ENCODE results near the gene GRAPL.
"Not testable (repeated sequence)": the region's sequence is repeated elsewhere in the genome, so short reads cannot be mapped to it uniquely, and the experiment has no call there.

The GRAPL gene

DNA sequence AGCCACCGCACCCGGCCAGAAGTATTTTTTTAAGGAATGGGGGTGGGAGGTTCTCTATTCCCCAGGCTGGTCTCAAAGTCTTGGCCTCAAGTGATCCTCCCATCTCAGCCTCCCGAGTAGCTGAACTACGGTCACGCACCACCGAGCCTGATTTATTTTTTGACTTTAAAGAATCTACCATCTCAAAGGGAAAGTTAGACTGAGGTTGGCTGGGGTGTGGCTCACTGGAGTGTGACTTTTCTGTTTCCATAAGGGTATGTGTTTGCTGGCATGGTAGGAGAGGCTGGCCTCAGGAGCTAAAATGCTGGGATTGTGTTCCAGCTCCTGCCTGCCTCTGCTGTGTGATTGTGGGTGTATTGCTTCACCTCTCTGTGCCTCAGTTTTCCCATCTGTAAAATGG is 10.6 kb downstream of the GRAPL start:
- DNase-seq, result not testable (repeated sequence)

DNA sequence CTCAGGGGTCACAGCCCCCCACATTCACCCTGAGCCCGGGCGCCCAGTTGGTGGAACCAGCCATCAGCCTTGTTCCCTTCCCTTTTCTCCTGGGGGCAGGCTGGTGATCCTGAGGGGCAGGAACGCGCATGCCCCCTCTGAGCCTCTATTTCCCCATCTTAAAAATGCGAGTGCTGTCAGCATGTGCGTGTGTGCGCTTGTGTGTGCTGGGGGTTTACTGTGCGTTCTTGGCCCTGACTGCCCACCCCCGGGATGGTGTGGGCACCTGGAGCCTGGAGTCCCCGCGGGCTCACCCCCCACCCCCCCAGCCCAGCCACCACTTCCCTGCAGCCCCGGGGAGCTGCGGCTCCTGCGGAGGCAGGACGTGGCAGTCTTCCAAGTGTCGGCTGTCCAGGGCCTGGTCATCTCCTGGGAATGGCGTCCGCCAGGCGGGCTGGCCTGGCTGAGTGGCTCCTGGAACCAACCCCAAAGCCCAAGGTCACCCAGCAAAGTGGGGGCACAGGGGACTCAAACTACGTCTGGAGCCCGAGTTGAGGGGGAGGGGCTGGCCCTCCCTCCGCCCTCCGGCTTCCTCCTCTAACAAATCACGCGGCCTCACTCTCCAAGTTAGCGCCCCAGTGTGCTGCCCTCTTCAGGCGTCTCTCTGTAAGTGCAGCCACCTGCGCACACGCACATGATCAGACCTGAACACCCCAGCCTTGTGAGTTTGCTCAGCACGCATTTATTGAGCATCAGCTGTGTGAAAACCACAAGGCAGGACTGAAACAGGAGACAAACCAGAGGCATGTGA is 14.2 kb downstream of the GRAPL start:
- not testable (repeated sequence) for DNase-seq

- DNase-seq, result not testable (repeated sequence)
These were observed 15.0 kb downstream of the GRAPL start for GRCh38 chr17:19142419-19142818.

GRCh38 chr17:19143097-19143777 is 15.8 kb downstream of the GRAPL start:
- DNase-seq, result not testable (repeated sequence)

GRCh38 chr17:19144373-19144772 is 17.0 kb downstream of the GRAPL start:
- not testable (repeated sequence) for DNase-seq

- DNase-seq, result not testable (repeated sequence)
These were observed 18.1 kb downstream of the GRAPL start for GRCh38 chr17:19145471-19145870.

GRCh38 chr17:19150678-19151615 is 23.6 kb downstream of the GRAPL start:
- not testable (repeated sequence) for DNase-seq

DNA sequence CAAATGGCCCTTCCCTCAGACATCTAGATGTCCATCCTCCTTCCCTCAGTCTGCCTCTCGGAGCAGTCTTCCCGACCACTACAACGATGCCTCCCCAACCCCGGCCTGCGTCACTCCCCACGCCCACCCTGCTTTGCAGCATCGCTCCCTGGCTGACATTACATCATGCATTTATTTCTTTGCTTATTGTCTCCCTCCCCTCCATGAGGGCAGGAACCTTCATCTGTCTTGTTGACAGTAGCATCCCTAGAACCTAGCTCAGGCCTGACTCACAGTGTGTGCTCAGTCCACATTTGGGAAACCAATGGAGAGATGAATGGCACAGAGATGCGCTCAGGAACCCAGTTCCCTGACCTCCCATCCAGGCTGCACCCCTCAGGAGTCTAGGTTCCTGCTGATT is 30.2 kb downstream of the GRAPL start:
- not testable (repeated sequence) for DNase-seq

GRCh38 chr17:19158478-19158877 is 31.1 kb downstream of the GRAPL start:
- not testable (repeated sequence) for DNase-seq

DNA sequence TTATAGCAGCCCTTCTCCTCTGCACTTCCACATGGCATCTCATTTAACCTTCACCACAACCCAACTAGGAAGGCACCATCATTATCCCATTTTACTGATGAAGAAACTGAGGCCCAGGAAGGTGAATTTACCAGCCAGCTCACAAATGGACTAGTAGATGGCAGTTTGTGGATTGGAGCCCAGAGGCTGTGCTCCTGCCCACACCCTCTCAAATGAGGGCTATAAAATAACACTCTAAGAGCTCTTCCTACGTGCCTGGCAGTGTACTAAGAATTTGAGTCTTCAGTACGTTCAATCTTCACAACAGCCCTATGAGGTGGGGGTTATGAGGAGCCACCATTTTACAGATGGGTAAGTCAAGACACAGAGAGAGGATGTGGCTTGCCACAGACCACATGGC is 31.5 kb downstream of the GRAPL start:
- DNase-seq, result not testable (repeated sequence)

- not testable (repeated sequence) for DNase-seq
These were observed 34.1 kb downstream of the GRAPL start for GRCh38 chr17:19161308-19162107.

GRCh38 chr17:19162384-19163216 is 35.2 kb downstream of the GRAPL start:
- DNase-seq, result not testable (repeated sequence)

GRCh38 chr17:19174422-19174821 is 47.0 kb downstream of the GRAPL start:
- not testable (repeated sequence) for DNase-seq

DNA sequence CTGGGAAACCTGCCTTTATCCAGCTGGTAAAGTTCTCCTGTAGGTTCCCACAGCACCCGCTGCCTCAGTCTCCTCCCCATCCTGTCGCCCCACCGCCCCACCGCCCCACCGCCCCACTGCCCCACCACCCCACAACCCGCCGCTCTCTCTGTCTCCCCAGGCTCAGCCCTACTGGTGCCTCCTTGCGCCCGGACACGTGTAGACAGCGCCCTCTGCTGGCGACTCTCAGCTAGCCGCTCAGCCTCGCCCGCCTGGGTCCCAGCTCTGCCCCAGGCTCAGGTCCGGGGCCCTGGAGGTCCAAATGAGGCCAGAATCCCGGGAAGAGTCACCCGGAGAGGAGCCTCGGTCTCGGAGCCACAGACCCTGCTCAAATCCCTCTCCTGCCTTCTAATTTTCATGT is 48.0 kb downstream of the GRAPL start:
- DNase-seq, result not testable (repeated sequence)

DNA sequence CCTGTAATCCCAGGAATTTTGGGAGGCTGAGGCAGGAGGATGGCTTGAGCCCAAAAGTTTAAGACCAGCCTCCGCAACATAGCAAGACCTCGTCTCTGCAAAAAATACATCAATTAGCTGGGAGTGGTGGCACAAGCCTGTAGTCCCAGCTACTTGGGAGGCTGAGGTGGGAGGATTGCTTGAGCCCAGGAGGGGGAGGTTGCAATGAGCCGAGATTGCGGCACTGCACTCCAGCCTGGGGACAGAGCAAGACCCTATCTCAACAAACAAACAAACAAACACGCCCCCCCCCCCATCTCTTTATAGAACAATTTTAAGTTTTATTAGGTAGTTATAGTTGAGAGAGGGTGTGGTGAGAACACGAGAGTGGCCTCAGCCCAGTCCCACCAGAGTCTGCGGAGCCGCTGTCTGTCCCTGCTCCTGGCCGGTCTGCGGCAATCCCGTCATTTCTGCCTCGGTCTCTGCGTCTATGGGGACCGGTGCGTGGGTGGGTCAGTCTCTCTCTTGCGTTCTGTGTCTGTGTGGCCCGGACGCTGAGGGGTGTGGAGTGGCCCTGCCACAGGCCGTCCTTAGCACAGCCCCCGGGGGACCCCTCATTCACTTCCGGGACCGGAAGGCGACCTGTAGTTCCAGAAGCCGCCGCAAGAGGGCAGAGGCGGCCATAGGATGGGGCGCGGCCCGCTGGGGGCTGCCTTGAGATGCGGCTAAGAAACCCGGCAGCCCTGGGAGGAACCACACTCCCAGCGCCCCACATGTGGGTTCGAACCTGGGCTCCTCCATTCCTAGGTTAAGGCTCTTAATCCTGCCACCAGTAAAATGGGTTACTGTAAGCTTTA is 53.9 kb downstream of the GRAPL start:
- not testable (repeated sequence) for DNase-seq

GRCh38 chr17:19187883-19188869 is 60.8 kb downstream of the GRAPL start:
- DNase-seq, result not testable (repeated sequence)

- not testable (repeated sequence) for DNase-seq
These were observed 61.7 kb downstream of the GRAPL start for GRCh38 chr17:19188870-19189708.
